GM13976 (cell line): ENCODE data around the gene FES.
"Not testable (repeated sequence)": the region's sequence is repeated elsewhere in the genome, so short reads cannot be mapped to it uniquely, and the experiment has no call there.

ENCODE experiments used
- DNase-seq: peaks from one replicate; pipeline ENCODE4 v3.0.0; 2012; ENCODE audit warnings: low spot score
- in situ Hi-C: fragments of 300-500 bp; cut with MboI; formaldehyde crosslinking; loops from one replicate; pipeline ENCODE4 v1.12.0; 2022; ENCODE audit warnings: low sequenced_read_pairs, mixed read lengths, inconsistent platforms; ENCODE audit not compliant: unreplicated experiment
- TF ChIP-seq, protein P1 (sequence below): IDR thresholded peaks from 2 replicates; pipeline ENCODE4 v1.5.1; 2012; ENCODE audit warnings: borderline replicate concordance, mild to moderate bottlenecking; ENCODE audit not compliant: insufficient read depth; ENCODE audit errors: extremely low read depth, missing control alignments, control extremely low read depth

The FES gene

DNA sequence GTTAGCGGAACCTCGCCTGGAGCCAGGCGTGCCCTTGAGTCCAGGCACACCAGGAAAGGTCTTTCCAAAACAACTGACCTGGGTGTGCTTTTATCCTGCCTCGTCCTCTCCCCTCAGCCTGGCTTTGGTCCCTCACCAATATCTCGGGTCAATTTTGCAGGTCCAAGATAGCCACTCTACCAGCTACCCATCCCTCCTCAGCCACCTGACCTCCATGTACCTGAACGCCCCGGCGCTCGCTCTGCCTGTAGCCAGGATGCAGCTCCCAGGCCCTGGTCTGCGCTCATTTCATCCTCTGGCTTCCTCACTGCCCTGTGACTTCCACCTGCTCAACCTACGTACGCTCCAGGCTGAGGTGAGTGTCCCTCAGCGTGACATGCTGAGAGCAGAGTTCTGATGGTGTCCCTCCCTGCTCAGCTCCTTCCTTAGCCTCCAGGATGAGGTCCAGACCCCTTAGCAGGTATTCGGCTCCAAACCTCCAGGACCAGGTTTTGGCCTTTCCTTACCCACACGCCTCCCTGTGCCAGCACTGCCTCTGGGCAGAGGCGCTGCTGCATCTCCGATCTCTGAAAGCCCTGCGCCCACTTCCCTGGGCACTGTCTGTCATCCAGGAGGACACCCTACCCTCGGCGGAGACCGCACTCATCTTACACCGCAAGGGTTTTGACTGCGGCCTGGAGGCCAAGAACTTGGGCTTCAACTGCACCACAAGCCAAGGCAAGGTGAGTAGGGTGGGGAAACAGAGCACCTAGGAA, 33.9 kb downstream of the FES start:
- TF ChIP-seq, protein P1, sequence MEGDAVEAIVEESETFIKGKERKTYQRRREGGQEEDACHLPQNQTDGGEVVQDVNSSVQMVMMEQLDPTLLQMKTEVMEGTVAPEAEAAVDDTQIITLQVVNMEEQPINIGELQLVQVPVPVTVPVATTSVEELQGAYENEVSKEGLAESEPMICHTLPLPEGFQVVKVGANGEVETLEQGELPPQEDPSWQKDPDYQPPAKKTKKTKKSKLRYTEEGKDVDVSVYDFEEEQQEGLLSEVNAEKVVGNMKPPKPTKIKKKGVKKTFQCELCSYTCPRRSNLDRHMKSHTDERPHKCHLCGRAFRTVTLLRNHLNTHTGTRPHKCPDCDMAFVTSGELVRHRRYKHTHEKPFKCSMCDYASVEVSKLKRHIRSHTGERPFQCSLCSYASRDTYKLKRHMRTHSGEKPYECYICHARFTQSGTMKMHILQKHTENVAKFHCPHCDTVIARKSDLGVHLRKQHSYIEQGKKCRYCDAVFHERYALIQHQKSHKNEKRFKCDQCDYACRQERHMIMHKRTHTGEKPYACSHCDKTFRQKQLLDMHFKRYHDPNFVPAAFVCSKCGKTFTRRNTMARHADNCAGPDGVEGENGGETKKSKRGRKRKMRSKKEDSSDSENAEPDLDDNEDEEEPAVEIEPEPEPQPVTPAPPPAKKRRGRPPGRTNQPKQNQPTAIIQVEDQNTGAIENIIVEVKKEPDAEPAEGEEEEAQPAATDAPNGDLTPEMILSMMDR, result no peak
- in situ Hi-C loops, result no loop called here
- no peak for DNase-seq

- in situ Hi-C loops, result no loop called here
- DNase-seq, result no peak
- TF ChIP-seq, protein P1, result no peak
Measured at GRCh38 chr15:90918835-90919234, 34.5 kb downstream of the FES start.

- no peak for DNase-seq
- in situ Hi-C loops, result no loop called here
- TF ChIP-seq, protein P1, result no peak
Measured at GRCh38 chr15:90921887-90922286, 37.6 kb downstream of the FES start.

GRCh38 chr15:90922712-90923322, 38.5 kb downstream of the FES start:
- in situ Hi-C loops, result not testable (repeated sequence)
- peak; percentile 72 for DNase-seq

- TF ChIP-seq, protein P1, result no peak
- in situ Hi-C loops, result no loop called here
- DNase-seq, result peak; percentile 82
Measured at GRCh38 chr15:90924375-90924774, 40.1 kb downstream of the FES start.

GRCh38 chr15:90926766-90927165, 42.5 kb downstream of the FES start:
- DNase-seq, in situ Hi-C loops: not testable (repeated sequence)

DNA sequence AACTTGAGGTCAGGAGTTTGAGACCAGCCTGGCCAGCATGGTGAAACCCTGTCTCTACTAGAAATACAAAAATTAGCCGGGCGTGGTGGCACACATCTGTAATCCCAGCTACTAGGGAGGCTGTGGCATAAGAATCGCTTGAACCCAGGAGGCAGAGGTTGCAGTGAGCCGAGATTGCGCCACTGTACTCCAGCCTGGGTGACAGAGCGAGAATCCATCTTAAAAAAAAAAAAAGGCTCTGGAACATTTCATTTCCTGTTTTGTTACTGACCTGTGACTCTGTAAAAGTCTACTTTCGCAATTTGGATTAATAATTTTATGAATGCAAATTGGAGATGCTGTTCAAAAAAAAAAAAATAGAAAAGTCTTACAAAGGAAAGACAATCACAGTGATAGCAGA, 43.8 kb downstream of the FES start:
- DNase-seq, in situ Hi-C loops: not testable (repeated sequence)

DNA sequence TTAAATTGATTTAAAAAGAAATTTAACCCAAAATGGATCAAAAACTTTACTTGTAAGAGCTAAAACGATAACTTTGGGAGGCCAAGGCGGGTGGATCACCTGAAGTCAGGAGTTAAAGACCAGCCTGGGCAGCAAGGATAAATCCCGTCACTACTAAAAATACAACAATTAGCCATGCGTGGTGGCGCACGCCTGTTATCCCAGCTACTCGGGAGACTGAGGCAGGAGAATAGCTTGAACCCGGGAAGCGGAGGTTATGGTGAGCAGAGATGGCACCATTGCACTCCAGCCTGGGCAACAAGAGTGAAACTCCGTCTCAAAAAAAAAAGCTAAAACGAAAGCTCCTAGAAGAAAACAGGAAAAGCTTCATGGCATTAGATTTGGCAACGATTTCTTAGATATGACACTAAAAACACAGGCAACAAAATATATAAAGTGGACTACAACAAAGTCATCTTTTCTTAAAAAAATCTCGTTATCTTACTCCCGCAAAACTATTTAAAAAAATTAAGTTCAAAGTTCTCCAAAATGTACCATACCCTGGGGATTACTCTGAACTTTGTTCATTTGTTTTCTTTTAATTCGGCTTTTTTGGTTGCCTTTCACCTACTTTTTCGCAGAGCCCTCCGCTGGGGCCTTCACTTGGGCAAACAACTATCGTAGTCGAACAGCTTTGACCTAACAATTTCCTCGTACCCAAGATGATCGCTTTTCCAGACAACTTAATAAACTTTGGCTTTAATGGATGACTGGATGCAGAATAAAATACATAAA, 45.1 kb downstream of the FES start:
- no peak for DNase-seq
- in situ Hi-C loops, result no loop called here
- TF ChIP-seq, protein P1, result no peak
